DOHH2 (cell line): ENCODE data around the gene C13orf42.

Experiments
- H3F3A ChIP-seq: fragments of 200-600 bp; sonication (generic), shearing (Covaris generic); 2 replicates; pipeline ENCODE4 v1.6.0; 2016; ENCODE audit warnings: antibody characterized with exemption, mild to moderate bottlenecking; ENCODE audit not compliant: control insufficient read depth, insufficient read depth
- H3K27ac ChIP-seq: fragments of 200-600 bp; sonication (generic); 2 replicates; pipeline ENCODE4 v1.5.1; 2014; ENCODE audit warnings: low read depth, mild to moderate bottlenecking, low read length, moderate library complexity
- H3K27me3 ChIP-seq: fragments of 200-600 bp; sonication (generic); 2 replicates; pipeline ENCODE4 v1.6.1; 2014; ENCODE audit warnings: mild to moderate bottlenecking, low read length, mixed read lengths; ENCODE audit not compliant: control insufficient read depth
- H3K36me3 ChIP-seq: fragments of 200-600 bp; sonication (generic); 2 replicates; pipeline ENCODE4 v1.6.1; 2014; ENCODE audit warnings: mild to moderate bottlenecking, low read length, moderate library complexity, mixed read lengths; ENCODE audit not compliant: control insufficient read depth
- H3K4me1 ChIP-seq: fragments of 200-600 bp; sonication (generic); 2 replicates; pipeline ENCODE4 v1.6.1; 2014; ENCODE audit warnings: mild to moderate bottlenecking, low read length, mixed read lengths; ENCODE audit not compliant: control insufficient read depth
- H3K4me2 ChIP-seq: fragments of 200-600 bp; sonication (generic); 2 replicates; pipeline ENCODE4 v1.6.0; 2014; ENCODE audit warnings: mild to moderate bottlenecking, low read length, moderate library complexity
- H3K4me3 ChIP-seq: fragments of 200-600 bp; sonication (generic); 2 replicates; pipeline ENCODE4 v1.5.1; 2014; ENCODE audit warnings: mild to moderate bottlenecking, low read length, mixed read lengths
- H3K79me2 ChIP-seq: fragments of 200-600 bp; sonication (generic); 2 replicates; pipeline ENCODE4 v1.6.1; 2014; ENCODE audit warnings: mild to moderate bottlenecking, low read length, mixed read lengths; ENCODE audit not compliant: control insufficient read depth
- H3K9me2 ChIP-seq: fragments of 200-600 bp; sonication (generic); replicated peaks from 2 replicates; pipeline ENCODE4 v1.6.1; 2014; ENCODE audit warnings: mild to moderate bottlenecking, low read length, mixed read lengths; ENCODE audit not compliant: control insufficient read depth
- H3K9me3 ChIP-seq: fragments of 200-600 bp; sonication (generic); 2 replicates; pipeline ENCODE4 v1.6.1; 2014; ENCODE audit warnings: antibody characterized with exemption, low read length, mixed read lengths; ENCODE audit not compliant: control insufficient read depth, insufficient read depth
- H4K20me1 ChIP-seq: fragments of 200-600 bp; sonication (generic); 2 replicates; pipeline ENCODE4 v1.6.0; 2014; ENCODE audit warnings: low read depth, mild to moderate bottlenecking, antibody characterized with exemption, low read length, moderate library complexity; ENCODE audit not compliant: control insufficient read depth, insufficient read depth
- CTCF ChIP-seq: fragments of 200-600 bp; sonication (generic); IDR thresholded peaks from one replicate; pipeline ENCODE4 v1.5.1; 2014; ENCODE audit warnings: antibody characterized with exemption, mild to moderate bottlenecking, low read depth, low read length; ENCODE audit not compliant: poor library complexity, severe bottlenecking
- EZH2phosphoT487 ChIP-seq: fragments of 200-600 bp; sonication (generic); IDR thresholded peaks from 2 replicates; pipeline ENCODE4 v1.6.1; 2017; ENCODE audit warnings: borderline replicate concordance, mild to moderate bottlenecking, antibody characterized with exemption, low read length, moderate library complexity, mixed read lengths

The C13orf42 gene

GRCh38 chr13:51050021-51050830 lies 60.8 kb downstream of the C13orf42 start:
- H4K20me1 ChIP-seq: no peaks in the 10 kb centered on the region
- no peaks in the 10 kb centered on the region for H3K36me3 ChIP-seq
- H3K4me2 ChIP-seq: no peak overlapping the region
- no peaks in the 10 kb centered on the region for H3K79me2 ChIP-seq
- H3K9me3 ChIP-seq: no peaks in the 10 kb centered on the region
- H3K4me3 ChIP-seq: no peak overlapping the region
- no peak overlapping the region for H3K27ac ChIP-seq
- H3F3A ChIP-seq: no peaks in the 10 kb centered on the region
- H3K4me1 ChIP-seq: no peaks in the 10 kb centered on the region
- H3K9me2 ChIP-seq: no peaks in the 10 kb centered on the region
- no peak for TF ChIP-seq EZH2phosphoT487
- no peak for TF ChIP-seq CTCF
- no peaks in the 10 kb centered on the region for H3K27me3 ChIP-seq

- H3K4me1 ChIP-seq: no peaks in the 10 kb centered on the region
Observed at GRCh38 chr13:51048616-51049015, 62.5 kb downstream of the C13orf42 start.

GRCh38 chr13:51048166-51048461 lies 63.0 kb downstream of the C13orf42 start:
- no peak for TF ChIP-seq EZH2phosphoT487
- TF ChIP-seq CTCF: no peak
- no peak overlapping the region for H3K4me2 ChIP-seq
- H3K9me3 ChIP-seq: no peaks in the 10 kb centered on the region

More at GRCh38 chr13:51048616-51049015, 62.5 kb downstream of the C13orf42 start:
- Histone ChIP-seq H3K9me3 (no peaks in the 10 kb centered on the region), H4K20me1 (no peaks in the 10 kb centered on the region), H3K9me2 (no peaks in the 10 kb centered on the region), H3K27me3 (no peaks in the 10 kb centered on the region), H3F3A (no peaks in the 10 kb centered on the region), H3K27ac (no peak overlapping the region), H3K4me2 (no peak overlapping the region), H3K36me3 (no peaks in the 10 kb centered on the region), H3K79me2 (no peaks in the 10 kb centered on the region), H3K4me3 (no peak overlapping the region)
- TF ChIP-seq CTCF: no peak
- TF ChIP-seq EZH2phosphoT487: no peak

More at GRCh38 chr13:51048166-51048461, 63.0 kb downstream of the C13orf42 start:
- no peaks in the 10 kb centered on the region for H4K20me1 ChIP-seq
- no peaks in the 10 kb centered on the region for H3K36me3 ChIP-seq
- no peaks in the 10 kb centered on the region for H3K4me1 ChIP-seq
- H3F3A ChIP-seq: no peaks in the 10 kb centered on the region
- no peak overlapping the region for H3K4me3 ChIP-seq
- no peaks in the 10 kb centered on the region for H3K79me2 ChIP-seq
- H3K9me2 ChIP-seq: no peaks in the 10 kb centered on the region
- no peak overlapping the region for H3K27ac ChIP-seq
- H3K27me3 ChIP-seq: no peaks in the 10 kb centered on the region
